ENCODE results near the gene RCCD1. TPM values are rescaled to one million over a fixed set of nuclear protein-coding genes. Genes with fewer than 3 reads are reported as not detected.

Gene RCCD1
- total and polyA plus RNA-seq, 2 of the 8 experiments (the other 6 are each of a cell fraction or from before 2014, with no cell fraction given) = 9.9 to 18.8 TPM

DNA sequence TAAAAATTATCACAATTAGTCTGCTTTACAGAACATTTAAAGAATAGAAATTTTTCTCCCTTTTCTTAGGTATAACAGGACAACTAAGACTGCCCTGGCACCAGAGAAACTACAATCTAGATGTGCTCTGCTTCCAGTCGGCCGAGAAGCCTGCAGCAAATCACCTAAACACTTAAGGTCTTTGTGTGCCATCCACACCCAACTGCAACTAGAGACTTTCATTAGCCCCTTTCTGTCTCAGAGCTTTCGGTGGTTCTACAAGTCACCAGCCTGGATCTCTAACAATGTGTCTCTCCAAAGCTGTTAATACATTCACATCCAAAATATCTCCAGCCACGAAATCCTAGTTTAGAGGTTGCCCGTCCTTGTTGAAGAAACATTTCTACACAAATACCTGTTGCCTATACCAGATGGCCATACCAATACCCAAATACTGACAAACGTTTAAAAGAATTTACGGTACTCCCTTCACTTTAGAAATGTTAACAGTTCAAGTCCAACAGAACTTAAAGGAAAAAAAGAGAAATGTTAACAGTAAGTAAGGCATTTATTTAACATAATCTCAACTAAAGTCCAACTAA lies 33.0 kb downstream of the RCCD1 start:
- Histone ChIP-seq H3K56ac (replicated peaks; ENCODE audit: insufficient read length, low read depth, low read length) (no peak overlapping the region), H3K27me3 (replicated peaks in 1 of 4; ENCODE audit: control insufficient read depth in 3 of 4, extremely low read depth in 1 of 4, insufficient read depth in 3 of 4, low read length in 3 of 4) (no peaks in the 10 kb centered on the region), H2BK12ac (ENCODE audit: low read depth, low read length) (no peak overlapping the region), H4K91ac (replicated peaks; ENCODE audit: insufficient read length, low read length) (no peak overlapping the region), H4K8ac (ENCODE audit: extremely low read depth, insufficient read depth, low read length) (no peak overlapping the region), H3K79me1 (ENCODE audit: low read depth, low read length) (peaks cover 6% of the 10 kb centered on the region), H4K20me1 (replicated peaks in 1 of 2; ENCODE audit: control insufficient read depth in 1 of 2, insufficient read depth in 2 of 2, low read length in 2 of 2) (peaks cover 14 to 17% of the 10 kb centered on the region in 2 experiments), H3K9me3 (ENCODE audit: insufficient read depth in 2 of 2, low read depth in 1 of 2, low read length in 1 of 2) (no peaks in the 10 kb centered on the region), H3K23ac (ENCODE audit: insufficient read length) (no peak overlapping the region), H4K5ac (ENCODE audit: insufficient read length, low read depth, low read length) (no peak overlapping the region), H3K4me2 (ENCODE audit: insufficient read depth in 1 of 2, low read depth in 2 of 2, low read length in 2 of 2) (no peak overlapping the region), H2BK15ac (ENCODE audit: low read length) (no peak overlapping the region), H3K18ac (ENCODE audit: extremely low read depth, low read length) (no peak overlapping the region), H3K9ac (replicated peaks in 1 of 4; ENCODE audit: extremely low read depth in 1 of 4, low read depth in 3 of 4, low read length in 3 of 4) (no peak overlapping the region), H2BK120ac (replicated peaks; ENCODE audit: low read depth, low read length) (no peak overlapping the region), H2BK20ac (ENCODE audit: low read length) (no peak overlapping the region), H2AFZ (ENCODE audit: low read length) (no peak overlapping the region), H3K14ac (ENCODE audit: insufficient read length) (no peak overlapping the region), H3K4me1 (replicated peaks in 1 of 4; ENCODE audit: control insufficient read depth in 3 of 4, insufficient read depth in 4 of 4, low read length in 3 of 4) (peaks cover 0 to 3% (median 0%) of the 10 kb centered on the region in 4 experiments; a peak in 1 of 7 replicates), H3K23me2 (ENCODE audit: low read depth, low read length) (peaks cover 1% of the 10 kb centered on the region; the same call in 1 of the 2 replicates), H3K4me3 (ENCODE audit: extremely low read depth in 1 of 4, insufficient read depth in 2 of 4, low read depth in 3 of 4, low read length in 4 of 4) (no peak overlapping the region), H3K79me2 (ENCODE audit: control insufficient read depth in 1 of 2, insufficient read depth in 2 of 2, low read length in 2 of 2) (peaks cover 38 to 87% of the 10 kb centered on the region in 2 experiments), H3K36me3 (ENCODE audit: control insufficient read depth in 2 of 4, insufficient read depth in 4 of 4, low read length in 3 of 4) (peaks cover 12 to 19% (median 16%) of the 10 kb centered on the region in 4 experiments), H2BK5ac (ENCODE audit: low read depth, low read length) (no peak overlapping the region), H3K4ac (replicated peaks; ENCODE audit: insufficient read length, low read depth, low read length) (no peak overlapping the region), H2AK5ac (ENCODE audit: low read depth, low read length) (no peak overlapping the region), H3K27ac (ENCODE audit: low read depth, low read length) (no peak overlapping the region)
- POLR2A ChIA-PET (ENCODE audit: partially characterized antibody) = interaction anchor here (1.2 to 3.5 kb wide), 4 partner anchors 10 to 31 kb away, joined by 3 to 10 read pairs (median 6); no protein-coding TSS in a partner anchor
- DNase-seq (ENCODE audit: low read depth in 1 of 2, low spot score in 2 of 2) (no peak), FAIRE-seq (no peak)
- WGBS, 2 experiments (ENCODE audit: extremely low coverage in 1 of 2, insufficient coverage in 1 of 2, insufficient read length in 1 of 2, insufficient replicate concordance in 2 of 2, low coverage in 1 of 2, low lambda C conversion rate in 2 of 2, missing lambda C conversion rate in 1 of 2) = 84% methylated on average over 7 of the region's 7 CpGs; no CpG with 5 or more reads in 1 of the 2 experiments
- CTCF ChIA-PET (ENCODE audit: partially characterized antibody) = interaction anchor here (0.8 to 2.0 kb wide), 4 partner anchors 10 to 271 kb away, joined by 3 to 5 read pairs (median 4); no protein-coding TSS in a partner anchor
- TF ChIP-seq POLR2AphosphoS5 (IDR thresholded peaks at IDR 0.05; ENCODE audit: low read depth, low read length) (no peak), CTBP2 (IDR thresholded peaks at IDR 0.05; ENCODE audit: borderline replicate concordance, insufficient read depth, insufficient read length, low read length) (no peak), YY1 (IDR thresholded peaks at IDR 0.05; ENCODE audit: low read depth, low read length) (no peak), TBP (IDR thresholded peaks at IDR 0.05; ENCODE audit: low read depth, low read length) (no peak), KDM4A (IDR thresholded peaks at IDR 0.05; ENCODE audit: low read depth, low read length, severe bottlenecking) (no peak), ASH2L (IDR thresholded peaks at IDR 0.05; ENCODE audit: low read length) (no peak)
- TF ChIP-seq, protein P1, sequence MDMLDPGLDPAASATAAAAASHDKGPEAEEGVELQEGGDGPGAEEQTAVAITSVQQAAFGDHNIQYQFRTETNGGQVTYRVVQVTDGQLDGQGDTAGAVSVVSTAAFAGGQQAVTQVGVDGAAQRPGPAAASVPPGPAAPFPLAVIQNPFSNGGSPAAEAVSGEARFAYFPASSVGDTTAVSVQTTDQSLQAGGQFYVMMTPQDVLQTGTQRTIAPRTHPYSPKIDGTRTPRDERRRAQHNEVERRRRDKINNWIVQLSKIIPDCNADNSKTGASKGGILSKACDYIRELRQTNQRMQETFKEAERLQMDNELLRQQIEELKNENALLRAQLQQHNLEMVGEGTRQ (IDR thresholded peaks at IDR 0.05; ENCODE audit: low read length) = no peak

All from H1 (cell line).